ENCODE measurements around the gene FNDC5.

DNA sequence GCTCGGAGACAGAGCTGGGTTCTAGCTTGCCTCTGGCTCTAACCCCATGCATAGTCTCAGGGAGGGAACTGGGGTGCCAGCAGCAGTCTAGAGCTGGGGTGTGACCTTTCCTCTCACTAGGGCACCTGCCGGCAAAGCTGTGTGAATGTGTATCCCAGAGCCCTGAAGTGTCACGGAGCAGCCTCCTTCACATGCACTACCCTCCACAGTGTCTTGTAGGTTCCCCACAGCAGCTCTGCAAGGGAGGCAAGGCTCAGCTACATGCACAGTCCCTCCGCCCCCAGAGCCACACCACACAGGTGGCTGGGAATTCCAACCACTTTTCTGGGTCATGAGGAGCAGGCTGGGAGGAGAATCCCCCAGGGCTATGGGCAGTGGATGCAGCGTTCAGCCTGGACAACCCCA, 7.9 kb upstream of the FNDC5 start:
- TF ChIP-seq ESRRA (IDR thresholded peaks at IDR 0.05; ENCODE audit: borderline replicate concordance, low read length) (no peak), POLR2A (IDR thresholded peaks at IDR 0.05; ENCODE audit: low read length) (no peak), CTCF (IDR thresholded peaks at IDR 0.05) (no peak), EP300 (IDR thresholded peaks at IDR 0.05) (no peak), RFX5 (IDR thresholded peaks at IDR 0.05) (no peak), PHF8 (IDR thresholded peaks at IDR 0.05; ENCODE audit: borderline replicate concordance, low read depth) (no peak), BHLHE40 (IDR thresholded peaks at IDR 0.05; ENCODE audit: low read depth, low read length) (no peak), CEBPB (IDR thresholded peaks at IDR 0.05) (no peak), JUN (IDR thresholded peaks at IDR 0.05) (no peak), RCOR1 (IDR thresholded peaks at IDR 0.05; ENCODE audit: low read depth, low read length) (no peak)
- TF ChIP-seq, protein P1, sequence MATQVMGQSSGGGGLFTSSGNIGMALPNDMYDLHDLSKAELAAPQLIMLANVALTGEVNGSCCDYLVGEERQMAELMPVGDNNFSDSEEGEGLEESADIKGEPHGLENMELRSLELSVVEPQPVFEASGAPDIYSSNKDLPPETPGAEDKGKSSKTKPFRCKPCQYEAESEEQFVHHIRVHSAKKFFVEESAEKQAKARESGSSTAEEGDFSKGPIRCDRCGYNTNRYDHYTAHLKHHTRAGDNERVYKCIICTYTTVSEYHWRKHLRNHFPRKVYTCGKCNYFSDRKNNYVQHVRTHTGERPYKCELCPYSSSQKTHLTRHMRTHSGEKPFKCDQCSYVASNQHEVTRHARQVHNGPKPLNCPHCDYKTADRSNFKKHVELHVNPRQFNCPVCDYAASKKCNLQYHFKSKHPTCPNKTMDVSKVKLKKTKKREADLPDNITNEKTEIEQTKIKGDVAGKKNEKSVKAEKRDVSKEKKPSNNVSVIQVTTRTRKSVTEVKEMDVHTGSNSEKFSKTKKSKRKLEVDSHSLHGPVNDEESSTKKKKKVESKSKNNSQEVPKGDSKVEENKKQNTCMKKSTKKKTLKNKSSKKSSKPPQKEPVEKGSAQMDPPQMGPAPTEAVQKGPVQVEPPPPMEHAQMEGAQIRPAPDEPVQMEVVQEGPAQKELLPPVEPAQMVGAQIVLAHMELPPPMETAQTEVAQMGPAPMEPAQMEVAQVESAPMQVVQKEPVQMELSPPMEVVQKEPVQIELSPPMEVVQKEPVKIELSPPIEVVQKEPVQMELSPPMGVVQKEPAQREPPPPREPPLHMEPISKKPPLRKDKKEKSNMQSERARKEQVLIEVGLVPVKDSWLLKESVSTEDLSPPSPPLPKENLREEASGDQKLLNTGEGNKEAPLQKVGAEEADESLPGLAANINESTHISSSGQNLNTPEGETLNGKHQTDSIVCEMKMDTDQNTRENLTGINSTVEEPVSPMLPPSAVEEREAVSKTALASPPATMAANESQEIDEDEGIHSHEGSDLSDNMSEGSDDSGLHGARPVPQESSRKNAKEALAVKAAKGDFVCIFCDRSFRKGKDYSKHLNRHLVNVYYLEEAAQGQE (IDR thresholded peaks at IDR 0.05), result no peak
- TF ChIP-seq, protein P2, sequence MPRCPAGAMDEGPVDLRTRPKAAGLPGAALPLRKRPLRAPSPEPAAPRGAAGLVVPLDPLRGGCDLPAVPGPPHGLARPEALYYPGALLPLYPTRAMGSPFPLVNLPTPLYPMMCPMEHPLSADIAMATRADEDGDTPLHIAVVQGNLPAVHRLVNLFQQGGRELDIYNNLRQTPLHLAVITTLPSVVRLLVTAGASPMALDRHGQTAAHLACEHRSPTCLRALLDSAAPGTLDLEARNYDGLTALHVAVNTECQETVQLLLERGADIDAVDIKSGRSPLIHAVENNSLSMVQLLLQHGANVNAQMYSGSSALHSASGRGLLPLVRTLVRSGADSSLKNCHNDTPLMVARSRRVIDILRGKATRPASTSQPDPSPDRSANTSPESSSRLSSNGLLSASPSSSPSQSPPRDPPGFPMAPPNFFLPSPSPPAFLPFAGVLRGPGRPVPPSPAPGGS (IDR thresholded peaks at IDR 0.05), result no peak
- TF ChIP-seq, protein P3, sequence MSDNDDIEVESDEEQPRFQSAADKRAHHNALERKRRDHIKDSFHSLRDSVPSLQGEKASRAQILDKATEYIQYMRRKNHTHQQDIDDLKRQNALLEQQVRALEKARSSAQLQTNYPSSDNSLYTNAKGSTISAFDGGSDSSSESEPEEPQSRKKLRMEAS (IDR thresholded peaks at IDR 0.05), result no peak
